Loucy (cell line): ENCODE data around the gene ZNF81.

Source experiments
- EZH2phosphoT487 ChIP-seq: fragments of 200-600 bp; IDR thresholded peaks from 2 replicates; pipeline ENCODE4 v1.6.1; 2018; ENCODE audit warnings: antibody characterized with exemption, mild to moderate bottlenecking, moderate library complexity, borderline replicate concordance
- TF ChIP-seq, protein P1 (sequence below): fragments of 200-600 bp; sonication (generic); conservative IDR thresholded peaks from 2 replicates; pipeline ENCODE4 v1.5.1; 2014; ENCODE audit warnings: mild to moderate bottlenecking, antibody characterized with exemption, low read length

GRCh38 chrX:47862680-47863079 is 26.0 kb downstream of the ZNF81 start:
- TF ChIP-seq, protein P1, sequence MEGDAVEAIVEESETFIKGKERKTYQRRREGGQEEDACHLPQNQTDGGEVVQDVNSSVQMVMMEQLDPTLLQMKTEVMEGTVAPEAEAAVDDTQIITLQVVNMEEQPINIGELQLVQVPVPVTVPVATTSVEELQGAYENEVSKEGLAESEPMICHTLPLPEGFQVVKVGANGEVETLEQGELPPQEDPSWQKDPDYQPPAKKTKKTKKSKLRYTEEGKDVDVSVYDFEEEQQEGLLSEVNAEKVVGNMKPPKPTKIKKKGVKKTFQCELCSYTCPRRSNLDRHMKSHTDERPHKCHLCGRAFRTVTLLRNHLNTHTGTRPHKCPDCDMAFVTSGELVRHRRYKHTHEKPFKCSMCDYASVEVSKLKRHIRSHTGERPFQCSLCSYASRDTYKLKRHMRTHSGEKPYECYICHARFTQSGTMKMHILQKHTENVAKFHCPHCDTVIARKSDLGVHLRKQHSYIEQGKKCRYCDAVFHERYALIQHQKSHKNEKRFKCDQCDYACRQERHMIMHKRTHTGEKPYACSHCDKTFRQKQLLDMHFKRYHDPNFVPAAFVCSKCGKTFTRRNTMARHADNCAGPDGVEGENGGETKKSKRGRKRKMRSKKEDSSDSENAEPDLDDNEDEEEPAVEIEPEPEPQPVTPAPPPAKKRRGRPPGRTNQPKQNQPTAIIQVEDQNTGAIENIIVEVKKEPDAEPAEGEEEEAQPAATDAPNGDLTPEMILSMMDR = no peak
- no peak for TF ChIP-seq EZH2phosphoT487
